IMR-90 (cell line): Measurements from ENCODE around the gene SLCO3A1.

ENCODE experiments used
- BHLHE40 ChIP-seq: fragments of 150-350 bp; IDR thresholded peaks from 2 replicates; pipeline ENCODE4 v1.6.1; 2016; ENCODE audit warnings: mild to moderate bottlenecking, low read depth, low read length
- CEBPB ChIP-seq: IDR thresholded peaks from 2 replicates; pipeline ENCODE4 v1.6.1; 2012; ENCODE audit warnings: low read depth, low read length, improper control_type of control experiment
- CHD1 ChIP-seq: IDR thresholded peaks from 2 replicates; pipeline ENCODE4 v1.6.1; 2012; ENCODE audit warnings: low read depth, low read length, improper control_type of control experiment
- CTCF ChIP-seq: conservative IDR thresholded peaks from 2 replicates; pipeline ENCODE4 v1.5.1; 2012; ENCODE audit warnings: mild to moderate bottlenecking, low read depth, low read length, improper control_type of control experiment
- MAFK ChIP-seq: IDR thresholded peaks from 2 replicates; pipeline ENCODE4 v1.6.1; 2012; ENCODE audit warnings: low read depth, low read length, improper control_type of control experiment
- MAZ ChIP-seq: IDR thresholded peaks from 2 replicates; pipeline ENCODE4 v1.6.1; 2012; ENCODE audit warnings: low read depth, mild to moderate bottlenecking, low read length, improper control_type of control experiment, moderate library complexity, borderline replicate concordance
- MXI1 ChIP-seq: IDR thresholded peaks from 2 replicates; pipeline ENCODE4 v1.6.1; 2012; ENCODE audit warnings: low read depth, mild to moderate bottlenecking, low read length, moderate library complexity, borderline replicate concordance
- NFE2L2 ChIP-seq: fragments of 150-350 bp; IDR thresholded peaks from 2 replicates; pipeline ENCODE4 v1.6.1; 2016; ENCODE audit warnings: low read depth, mild to moderate bottlenecking, low read length
- POLR2A ChIP-seq: IDR thresholded peaks from 2 replicates; pipeline ENCODE4 v1.6.1; 2012; ENCODE audit warnings: mild to moderate bottlenecking, low read depth, low read length
- RAD21 ChIP-seq: IDR thresholded peaks from 2 replicates; pipeline ENCODE4 v1.6.1; 2012; ENCODE audit warnings: low read length, improper control_type of control experiment
- RCOR1 ChIP-seq: IDR thresholded peaks from 2 replicates; pipeline ENCODE4 v1.6.1; 2012; ENCODE audit warnings: mild to moderate bottlenecking, low read length, improper control_type of control experiment; ENCODE audit not compliant: insufficient replicate concordance
- RFX5 ChIP-seq: IDR thresholded peaks from 2 replicates; pipeline ENCODE4 v1.8.0; 2012; ENCODE audit warnings: low read depth, mild to moderate bottlenecking, low read length, moderate library complexity
- SMC3 ChIP-seq: fragments of 150-350 bp; IDR thresholded peaks from 2 replicates; pipeline ENCODE4 v1.6.1; 2016; ENCODE audit warnings: low read depth, mild to moderate bottlenecking, antibody characterized with exemption, low read length, moderate library complexity
- USF2 ChIP-seq: fragments of 150-350 bp; IDR thresholded peaks from 2 replicates; pipeline ENCODE4 v1.6.1; 2017; ENCODE audit warnings: mild to moderate bottlenecking, antibody characterized with exemption, low read length, low read depth

- TF ChIP-seq RAD21 = no peak
- TF ChIP-seq CTCF = no peak
- TF ChIP-seq MAZ = no peak
- no peak for TF ChIP-seq POLR2A
- no peak for TF ChIP-seq MAFK
- TF ChIP-seq MXI1 = no peak
- TF ChIP-seq CHD1 = no peak
- no peak for TF ChIP-seq CEBPB
- no peak for TF ChIP-seq USF2
- no peak for TF ChIP-seq RCOR1
- no peak for TF ChIP-seq RFX5
- TF ChIP-seq BHLHE40 = no peak
- no peak for TF ChIP-seq NFE2L2
- no peak for TF ChIP-seq SMC3
Observed at GRCh38 chr15:91928675-91929074, 75.2 kb downstream of the SLCO3A1 start.
